ENCODE measurements around the gene N4BP2. TPM values are rescaled to one million over a fixed set of nuclear protein-coding genes. Genes with fewer than 3 reads are reported as not detected.

Gene N4BP2
- total and polyA plus RNA-seq, 2 of the 8 experiments (the other 6 are each of a cell fraction or from before 2014, with no cell fraction given) = 4.4 to 44.7 TPM

- Histone ChIP-seq H3K9ac (replicated peaks in 1 of 4; ENCODE audit: extremely low read depth in 1 of 4, low read depth in 3 of 4, low read length in 3 of 4) (no peak overlapping the region), H3K79me2 (ENCODE audit: control insufficient read depth in 1 of 2, insufficient read depth in 2 of 2, low read length in 2 of 2) (no peaks in the 10 kb centered on the region), H2BK5ac (ENCODE audit: low read depth, low read length) (no peak overlapping the region), H2BK15ac (ENCODE audit: low read length) (no peak overlapping the region), H3K36me3 (ENCODE audit: control insufficient read depth in 2 of 4, insufficient read depth in 4 of 4, low read length in 3 of 4) (no peaks in the 10 kb centered on the region), H4K8ac (ENCODE audit: extremely low read depth, insufficient read depth, low read length) (no peak overlapping the region), H3K27ac (ENCODE audit: low read depth, low read length) (no peak overlapping the region), H3K4me1 (replicated peaks in 1 of 4; ENCODE audit: control insufficient read depth in 3 of 4, insufficient read depth in 4 of 4, low read length in 3 of 4) (no peaks in the 10 kb centered on the region; a peak in 2 of 7 replicates), H3K4me3 (ENCODE audit: extremely low read depth in 1 of 4, insufficient read depth in 2 of 4, low read depth in 3 of 4, low read length in 4 of 4) (no peak overlapping the region), H3K9me3 (ENCODE audit: insufficient read depth in 2 of 2, low read depth in 1 of 2, low read length in 1 of 2) (no peaks in the 10 kb centered on the region), H2BK20ac (ENCODE audit: low read length) (no peak overlapping the region), H3K23me2 (ENCODE audit: low read depth, low read length) (no peaks in the 10 kb centered on the region), H2AK5ac (ENCODE audit: low read depth, low read length) (no peak overlapping the region), H3K14ac (ENCODE audit: insufficient read length) (no peak overlapping the region), H3K79me1 (ENCODE audit: low read depth, low read length) (no peaks in the 10 kb centered on the region), H3K18ac (ENCODE audit: extremely low read depth, low read length) (no peak overlapping the region), H2BK12ac (ENCODE audit: low read depth, low read length) (no peak overlapping the region), H4K5ac (ENCODE audit: insufficient read length, low read depth, low read length) (no peak overlapping the region), H4K91ac (replicated peaks; ENCODE audit: insufficient read length, low read length) (no peak overlapping the region), H3K4ac (replicated peaks; ENCODE audit: insufficient read length, low read depth, low read length) (no peak overlapping the region), H3K23ac (ENCODE audit: insufficient read length) (no peak overlapping the region), H4K20me1 (replicated peaks in 1 of 2; ENCODE audit: control insufficient read depth in 1 of 2, insufficient read depth in 2 of 2, low read length in 2 of 2) (no peaks in the 10 kb centered on the region), H2BK120ac (replicated peaks; ENCODE audit: low read depth, low read length) (no peak overlapping the region), H3K4me2 (ENCODE audit: insufficient read depth in 1 of 2, low read depth in 2 of 2, low read length in 2 of 2) (no peak overlapping the region), H3K27me3 (replicated peaks in 1 of 4; ENCODE audit: control insufficient read depth in 3 of 4, extremely low read depth in 1 of 4, insufficient read depth in 3 of 4, low read length in 3 of 4) (no peaks in the 10 kb centered on the region), H3K56ac (replicated peaks; ENCODE audit: insufficient read length, low read depth, low read length) (no peak overlapping the region), H2AFZ (ENCODE audit: low read length) (no peak overlapping the region)
- POLR2A ChIA-PET (ENCODE audit: partially characterized antibody) = no interaction called here
- no peak for FAIRE-seq
- DNase-seq (ENCODE audit: low read depth in 1 of 2, low spot score in 2 of 2) = no peak
- WGBS, 2 experiments (ENCODE audit: extremely low coverage in 1 of 2, insufficient coverage in 1 of 2, insufficient read length in 1 of 2, insufficient replicate concordance in 2 of 2, low coverage in 1 of 2, low lambda C conversion rate in 2 of 2, missing lambda C conversion rate in 1 of 2) = 94% methylated on average over 2 of the region's 22 CpGs; no CpG with 5 or more reads in 1 of the 2 experiments
- CTCF ChIA-PET (ENCODE audit: partially characterized antibody) = no interaction called here
- TF ChIP-seq FOSL1 (IDR thresholded peaks at IDR 0.05; ENCODE audit: insufficient read depth, low read depth, low read length) (no peak), SRF (IDR thresholded peaks at IDR 0.05; ENCODE audit: low read depth, low read length) (no peak), ATF2 (IDR thresholded peaks at IDR 0.05; ENCODE audit: low read length) (no peak), ATF3 (IDR thresholded peaks at IDR 0.05; ENCODE audit: insufficient read depth, low read depth, low read length) (no peak), NRF1 (IDR thresholded peaks at IDR 0.05; ENCODE audit: low read depth, low read length) (no peak), BRCA1 (IDR thresholded peaks at IDR 0.05; ENCODE audit: low read depth, low read length) (no peak), GABPA (IDR thresholded peaks at IDR 0.05; ENCODE audit: borderline replicate concordance, insufficient read depth, low read length) (no peak), SAP30 (IDR thresholded peaks at IDR 0.05; ENCODE audit: insufficient read depth, insufficient replicate concordance, low read length) (no peak), USF2 (IDR thresholded peaks at IDR 0.05; ENCODE audit: low read length) (no peak), RAD21 (IDR thresholded peaks at IDR 0.05 in 1 of 2, conservative IDR thresholded peaks at IDR 0.05 in 1 of 2; ENCODE audit: low read depth in 2 of 2, low read length in 2 of 2) (no peak)
Measured at GRCh38 chr4:40032785-40033184, 23.9 kb upstream of the N4BP2 start.
